Measurements from ENCODE around the gene JPT2.

GRCh38 chr16:1715220-1715619 is 37.1 kb downstream of the JPT2 start:
- TF ChIP-seq CTCF (IDR thresholded peaks at IDR 0.05 in 8 of 11, conservative IDR thresholded peaks at IDR 0.05 in 3 of 11) (no peak), POLR2A (IDR thresholded peaks at IDR 0.05) (no peak)
